ENCODE results near the gene GPC1. TPM values are rescaled to one million over a fixed set of nuclear protein-coding genes. Genes with fewer than 3 reads are reported as not detected.

Gene GPC1
- total and polyA plus RNA-seq, 2 of the 13 experiments (the other 11 are each of a cell fraction or from before 2014, with no cell fraction given), result 4.0 to 5.5 TPM

DNA sequence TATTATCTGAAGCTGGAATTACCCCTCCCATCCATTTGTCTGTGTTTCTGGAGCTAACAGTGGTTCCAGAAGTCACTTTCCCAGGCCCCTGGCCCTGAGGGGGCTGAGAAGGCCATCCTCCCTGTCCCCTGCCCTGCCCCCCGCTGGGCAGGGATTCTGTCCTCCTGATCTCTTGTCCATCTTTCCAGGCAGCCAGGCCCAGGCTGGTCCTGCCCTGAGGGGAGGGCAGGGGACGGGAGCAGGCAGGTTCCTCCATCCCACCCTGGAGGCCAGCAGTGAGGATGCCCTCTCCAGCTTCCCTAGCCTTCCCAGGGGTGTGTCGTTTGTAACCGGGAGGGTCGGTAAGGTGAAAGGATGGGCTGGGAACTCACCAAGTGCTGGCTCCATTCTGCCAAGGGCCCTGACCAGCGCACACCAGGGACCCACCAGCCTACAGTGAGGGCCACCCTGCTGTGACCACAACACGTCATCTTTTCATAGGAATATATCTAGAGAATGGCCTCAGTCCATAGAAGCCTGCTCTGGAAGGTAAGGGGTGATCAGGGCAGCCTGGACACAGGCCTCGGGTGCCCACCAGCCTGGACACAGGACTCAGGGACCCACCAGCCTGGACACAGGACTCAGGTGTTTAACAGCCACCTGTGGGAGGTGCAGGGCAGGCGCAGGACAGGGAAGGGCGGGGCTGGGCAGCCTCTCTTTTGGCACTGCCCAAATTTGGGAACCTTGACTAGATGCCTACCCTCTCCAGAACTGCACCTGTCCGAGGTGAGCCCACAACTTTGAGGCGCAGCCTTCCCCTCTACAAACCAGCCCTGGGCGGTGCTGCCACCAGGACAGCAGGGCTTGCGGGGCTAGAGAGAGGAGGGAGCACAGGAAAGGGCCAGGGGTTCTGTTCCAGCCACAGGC is 35.8 kb upstream of the GPC1 start:
- intact Hi-C loops (cut with micrococcal nuclease; ENCODE audit: unreplicated experiment) (no loop called here), in situ Hi-C loops (cut with HindIII; ENCODE audit: extremely low pct_ligation_motif_present, low pct_unique_long_range_greater_than_20kb) (no loop called here)
- Histone ChIP-seq H3K9ac (ENCODE audit: insufficient read depth, low read depth, low read length) (no peak overlapping the region), H3K4me2 (ENCODE audit: low read depth, low read length) (no peak overlapping the region), H3K36me3 (replicated peaks in 1 of 2; ENCODE audit: control insufficient read depth in 1 of 2, insufficient read depth in 2 of 2, low read length in 2 of 2) (no peaks in the 10 kb centered on the region), H3K27ac (ENCODE audit: extremely low read length, insufficient read depth, low read length) (no peak overlapping the region), H3K27me3 (ENCODE audit: control insufficient read depth in 1 of 2, insufficient read depth in 2 of 2, low read length in 2 of 2) (peaks cover 33 to 98% of the 10 kb centered on the region in 2 experiments), H3K9me3 (ENCODE audit: low read length) (no peaks in the 10 kb centered on the region), H3K4me3 (replicated peaks in 1 of 3; ENCODE audit: insufficient read depth in 1 of 3, low read depth in 2 of 3, low read length in 3 of 3) (no peak overlapping the region), H2AFZ (ENCODE audit: low read length) (no peak overlapping the region), H4K20me1 (ENCODE audit: insufficient read depth, low read length) (no peaks in the 10 kb centered on the region), H3K4me1 (ENCODE audit: insufficient read depth, low read length) (no peaks in the 10 kb centered on the region), H3K79me2 (ENCODE audit: insufficient read depth, low read length) (no peaks in the 10 kb centered on the region)
- 0% methylated on average over 5 of the region's 14 CpGs for WGBS (ENCODE audit: low lambda C conversion rate)
- ChIA-PET CTCF (ENCODE audit: low intra/inter-chr PET ratio, low total read pairs) (no interaction called here), POLR2A (no interaction called here)
- ATAC-seq (no peak), DNase-seq (ENCODE audit: low spot score) (no peak), FAIRE-seq (no peak)
- no TSS peak for BruUV-seq (replicated peaks)
- TF ChIP-seq SIX4 (CRISPR knock-in tag; IDR thresholded peaks at IDR 0.05), result no peak
- TF ChIP-seq, protein P1, sequence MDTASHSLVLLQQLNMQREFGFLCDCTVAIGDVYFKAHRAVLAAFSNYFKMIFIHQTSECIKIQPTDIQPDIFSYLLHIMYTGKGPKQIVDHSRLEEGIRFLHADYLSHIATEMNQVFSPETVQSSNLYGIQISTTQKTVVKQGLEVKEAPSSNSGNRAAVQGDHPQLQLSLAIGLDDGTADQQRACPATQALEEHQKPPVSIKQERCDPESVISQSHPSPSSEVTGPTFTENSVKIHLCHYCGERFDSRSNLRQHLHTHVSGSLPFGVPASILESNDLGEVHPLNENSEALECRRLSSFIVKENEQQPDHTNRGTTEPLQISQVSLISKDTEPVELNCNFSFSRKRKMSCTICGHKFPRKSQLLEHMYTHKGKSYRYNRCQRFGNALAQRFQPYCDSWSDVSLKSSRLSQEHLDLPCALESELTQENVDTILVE (CRISPR knock-in tag; IDR thresholded peaks at IDR 0.05), result no peak
- no peak for TF ChIP-seq ZNF766 (CRISPR knock-in tag; IDR thresholded peaks at IDR 0.05; ENCODE audit: borderline replicate concordance)
- TF ChIP-seq, protein P2, sequence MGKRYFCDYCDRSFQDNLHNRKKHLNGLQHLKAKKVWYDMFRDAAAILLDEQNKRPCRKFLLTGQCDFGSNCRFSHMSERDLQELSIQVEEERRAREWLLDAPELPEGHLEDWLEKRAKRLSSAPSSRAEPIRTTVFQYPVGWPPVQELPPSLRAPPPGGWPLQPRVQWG (CRISPR knock-in tag; IDR thresholded peaks at IDR 0.05; ENCODE audit: borderline replicate concordance, low read depth), result no peak
- TF ChIP-seq, protein P3, sequence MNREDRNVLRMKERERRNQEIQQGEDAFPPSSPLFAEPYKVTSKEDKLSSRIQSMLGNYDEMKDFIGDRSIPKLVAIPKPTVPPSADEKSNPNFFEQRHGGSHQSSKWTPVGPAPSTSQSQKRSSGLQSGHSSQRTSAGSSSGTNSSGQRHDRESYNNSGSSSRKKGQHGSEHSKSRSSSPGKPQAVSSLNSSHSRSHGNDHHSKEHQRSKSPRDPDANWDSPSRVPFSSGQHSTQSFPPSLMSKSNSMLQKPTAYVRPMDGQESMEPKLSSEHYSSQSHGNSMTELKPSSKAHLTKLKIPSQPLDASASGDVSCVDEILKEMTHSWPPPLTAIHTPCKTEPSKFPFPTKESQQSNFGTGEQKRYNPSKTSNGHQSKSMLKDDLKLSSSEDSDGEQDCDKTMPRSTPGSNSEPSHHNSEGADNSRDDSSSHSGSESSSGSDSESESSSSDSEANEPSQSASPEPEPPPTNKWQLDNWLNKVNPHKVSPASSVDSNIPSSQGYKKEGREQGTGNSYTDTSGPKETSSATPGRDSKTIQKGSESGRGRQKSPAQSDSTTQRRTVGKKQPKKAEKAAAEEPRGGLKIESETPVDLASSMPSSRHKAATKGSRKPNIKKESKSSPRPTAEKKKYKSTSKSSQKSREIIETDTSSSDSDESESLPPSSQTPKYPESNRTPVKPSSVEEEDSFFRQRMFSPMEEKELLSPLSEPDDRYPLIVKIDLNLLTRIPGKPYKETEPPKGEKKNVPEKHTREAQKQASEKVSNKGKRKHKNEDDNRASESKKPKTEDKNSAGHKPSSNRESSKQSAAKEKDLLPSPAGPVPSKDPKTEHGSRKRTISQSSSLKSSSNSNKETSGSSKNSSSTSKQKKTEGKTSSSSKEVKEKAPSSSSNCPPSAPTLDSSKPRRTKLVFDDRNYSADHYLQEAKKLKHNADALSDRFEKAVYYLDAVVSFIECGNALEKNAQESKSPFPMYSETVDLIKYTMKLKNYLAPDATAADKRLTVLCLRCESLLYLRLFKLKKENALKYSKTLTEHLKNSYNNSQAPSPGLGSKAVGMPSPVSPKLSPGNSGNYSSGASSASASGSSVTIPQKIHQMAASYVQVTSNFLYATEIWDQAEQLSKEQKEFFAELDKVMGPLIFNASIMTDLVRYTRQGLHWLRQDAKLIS (CRISPR knock-in tag; IDR thresholded peaks at IDR 0.05), result no peak
- no peak for TF ChIP-seq SRSF4 (IDR thresholded peaks at IDR 0.05; ENCODE audit: low read depth, low read length, poor library complexity, severe bottlenecking)
- TF ChIP-seq, protein P4, sequence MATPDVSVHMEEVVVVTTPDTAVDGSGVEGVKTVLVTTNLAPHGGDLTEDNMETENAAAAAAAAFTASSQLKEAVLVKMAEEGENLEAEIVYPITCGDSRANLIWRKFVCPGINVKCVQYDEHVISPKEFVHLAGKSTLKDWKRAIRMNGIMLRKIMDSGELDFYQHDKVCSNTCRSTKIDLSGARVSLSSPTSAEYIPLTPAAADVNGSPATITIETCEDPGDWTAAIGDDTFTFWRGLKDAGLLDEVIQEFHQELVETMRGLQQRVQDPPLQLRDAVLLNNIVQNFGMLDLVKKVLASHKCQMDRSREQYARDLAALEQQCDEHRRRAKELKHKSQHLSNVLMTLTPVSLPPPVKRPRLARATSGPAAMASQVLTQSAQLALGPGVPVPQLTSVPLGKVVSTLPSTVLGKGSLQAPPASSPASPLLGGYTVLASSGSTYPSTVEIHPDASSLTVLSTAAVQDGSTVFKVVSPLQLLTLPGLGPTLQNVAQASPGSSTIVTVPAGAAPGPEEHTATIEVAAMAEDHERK (CRISPR knock-in tag; IDR thresholded peaks at IDR 0.05; ENCODE audit: low read depth), result no peak
- TF ChIP-seq, protein P5, sequence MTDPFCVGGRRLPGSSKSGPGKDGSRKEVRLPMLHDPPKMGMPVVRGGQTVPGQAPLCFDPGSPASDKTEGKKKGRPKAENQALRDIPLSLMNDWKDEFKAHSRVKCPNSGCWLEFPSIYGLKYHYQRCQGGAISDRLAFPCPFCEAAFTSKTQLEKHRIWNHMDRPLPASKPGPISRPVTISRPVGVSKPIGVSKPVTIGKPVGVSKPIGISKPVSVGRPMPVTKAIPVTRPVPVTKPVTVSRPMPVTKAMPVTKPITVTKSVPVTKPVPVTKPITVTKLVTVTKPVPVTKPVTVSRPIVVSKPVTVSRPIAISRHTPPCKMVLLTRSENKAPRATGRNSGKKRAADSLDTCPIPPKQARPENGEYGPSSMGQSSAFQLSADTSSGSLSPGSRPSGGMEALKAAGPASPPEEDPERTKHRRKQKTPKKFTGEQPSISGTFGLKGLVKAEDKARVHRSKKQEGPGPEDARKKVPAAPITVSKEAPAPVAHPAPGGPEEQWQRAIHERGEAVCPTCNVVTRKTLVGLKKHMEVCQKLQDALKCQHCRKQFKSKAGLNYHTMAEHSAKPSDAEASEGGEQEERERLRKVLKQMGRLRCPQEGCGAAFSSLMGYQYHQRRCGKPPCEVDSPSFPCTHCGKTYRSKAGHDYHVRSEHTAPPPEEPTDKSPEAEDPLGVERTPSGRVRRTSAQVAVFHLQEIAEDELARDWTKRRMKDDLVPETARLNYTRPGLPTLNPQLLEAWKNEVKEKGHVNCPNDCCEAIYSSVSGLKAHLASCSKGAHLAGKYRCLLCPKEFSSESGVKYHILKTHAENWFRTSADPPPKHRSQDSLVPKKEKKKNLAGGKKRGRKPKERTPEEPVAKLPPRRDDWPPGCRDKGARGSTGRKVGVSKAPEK (CRISPR knock-in tag; IDR thresholded peaks at IDR 0.05; ENCODE audit: borderline replicate concordance), result no peak
- TF ChIP-seq, protein P6, sequence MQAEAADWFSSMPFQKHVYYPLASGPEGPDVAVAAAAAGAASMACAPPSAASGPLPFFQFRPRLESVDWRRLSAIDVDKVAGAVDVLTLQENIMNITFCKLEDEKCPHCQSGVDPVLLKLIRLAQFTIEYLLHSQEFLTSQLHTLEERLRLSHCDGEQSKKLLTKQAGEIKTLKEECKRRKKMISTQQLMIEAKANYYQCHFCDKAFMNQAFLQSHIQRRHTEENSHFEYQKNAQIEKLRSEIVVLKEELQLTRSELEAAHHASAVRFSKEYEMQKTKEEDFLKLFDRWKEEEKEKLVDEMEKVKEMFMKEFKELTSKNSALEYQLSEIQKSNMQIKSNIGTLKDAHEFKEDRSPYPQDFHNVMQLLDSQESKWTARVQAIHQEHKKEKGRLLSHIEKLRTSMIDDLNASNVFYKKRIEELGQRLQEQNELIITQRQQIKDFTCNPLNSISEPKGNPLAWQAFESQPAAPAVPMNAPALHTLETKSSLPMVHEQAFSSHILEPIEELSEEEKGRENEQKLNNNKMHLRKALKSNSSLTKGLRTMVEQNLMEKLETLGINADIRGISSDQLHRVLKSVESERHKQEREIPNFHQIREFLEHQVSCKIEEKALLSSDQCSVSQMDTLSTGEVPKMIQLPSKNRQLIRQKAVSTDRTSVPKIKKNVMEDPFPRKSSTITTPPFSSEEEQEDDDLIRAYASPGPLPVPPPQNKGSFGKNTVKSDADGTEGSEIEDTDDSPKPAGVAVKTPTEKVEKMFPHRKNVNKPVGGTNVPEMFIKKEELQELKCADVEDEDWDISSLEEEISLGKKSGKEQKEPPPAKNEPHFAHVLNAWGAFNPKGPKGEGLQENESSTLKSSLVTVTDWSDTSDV (CRISPR knock-in tag; IDR thresholded peaks at IDR 0.05), result no peak
